GM04503 (cell line): Measurements from ENCODE around the gene WDR82.

Source experiments
- DNase-seq: peaks from one replicate; pipeline ENCODE4 v3.0.0-alpha.2; 2012; ENCODE audit warnings: low read depth

The WDR82 gene

GRCh38 chr3:52223449-52224408 is 54.7 kb downstream of the WDR82 start:
- no peak for DNase-seq

- no peak for DNase-seq
These were observed 55.9 kb downstream of the WDR82 start for GRCh38 chr3:52222319-52223221.

GRCh38 chr3:52221563-52222318 is 56.7 kb downstream of the WDR82 start:
- DNase-seq: no peak

DNA sequence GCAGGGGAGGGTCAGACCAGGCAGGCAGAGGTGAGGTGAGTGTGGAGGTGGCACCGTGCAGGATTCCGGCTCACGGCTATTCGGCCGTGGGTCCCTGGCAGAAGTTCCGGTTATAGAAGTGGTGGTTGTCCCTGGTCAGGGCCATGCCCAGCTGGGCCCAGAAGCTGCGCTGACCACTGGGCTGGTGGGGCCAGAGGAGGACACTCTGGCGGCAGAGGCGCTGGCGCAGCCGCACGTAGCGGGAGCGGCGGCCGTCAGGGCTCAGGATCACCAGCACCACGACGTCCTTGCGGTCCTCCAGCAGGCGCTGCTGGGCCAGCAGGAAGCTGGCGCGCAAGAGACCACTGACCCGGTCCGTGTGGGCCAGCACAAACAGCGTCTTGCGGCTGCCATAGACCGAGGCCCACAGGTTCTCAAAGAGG is 57.3 kb downstream of the WDR82 start:
- no peak for DNase-seq

DNA sequence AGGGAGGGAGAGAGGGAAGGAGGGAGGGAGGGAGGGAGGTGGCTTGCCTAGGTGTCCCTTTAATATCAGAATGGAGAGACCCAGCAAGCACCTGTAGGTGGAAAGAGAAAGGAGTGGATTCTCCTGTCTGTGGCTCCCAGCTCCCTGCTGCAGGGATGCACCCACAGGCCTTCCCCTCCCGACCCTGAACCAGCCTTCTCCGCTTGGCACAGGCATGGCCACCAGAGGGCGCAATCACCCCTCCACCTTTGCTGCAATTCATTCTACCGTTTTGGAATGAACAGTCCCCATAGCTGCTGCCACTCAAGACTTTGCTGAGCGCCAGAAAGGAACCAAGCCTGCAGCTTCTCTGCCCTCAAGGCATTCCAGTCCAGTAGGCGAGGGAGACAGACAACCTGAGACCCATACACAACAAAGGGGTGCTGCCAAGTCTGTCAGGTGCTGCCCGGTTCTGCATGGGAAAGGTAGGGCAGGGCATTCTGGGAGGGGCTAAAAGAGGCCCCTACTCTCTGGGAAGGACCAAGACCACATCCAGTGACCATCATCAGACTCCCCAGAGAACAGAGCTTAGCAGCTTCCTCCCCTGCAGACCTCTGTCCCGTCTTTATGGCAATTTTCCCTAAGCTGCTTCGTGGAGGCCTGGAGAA is 57.9 kb downstream of the WDR82 start:
- DNase-seq: no peak

DNA sequence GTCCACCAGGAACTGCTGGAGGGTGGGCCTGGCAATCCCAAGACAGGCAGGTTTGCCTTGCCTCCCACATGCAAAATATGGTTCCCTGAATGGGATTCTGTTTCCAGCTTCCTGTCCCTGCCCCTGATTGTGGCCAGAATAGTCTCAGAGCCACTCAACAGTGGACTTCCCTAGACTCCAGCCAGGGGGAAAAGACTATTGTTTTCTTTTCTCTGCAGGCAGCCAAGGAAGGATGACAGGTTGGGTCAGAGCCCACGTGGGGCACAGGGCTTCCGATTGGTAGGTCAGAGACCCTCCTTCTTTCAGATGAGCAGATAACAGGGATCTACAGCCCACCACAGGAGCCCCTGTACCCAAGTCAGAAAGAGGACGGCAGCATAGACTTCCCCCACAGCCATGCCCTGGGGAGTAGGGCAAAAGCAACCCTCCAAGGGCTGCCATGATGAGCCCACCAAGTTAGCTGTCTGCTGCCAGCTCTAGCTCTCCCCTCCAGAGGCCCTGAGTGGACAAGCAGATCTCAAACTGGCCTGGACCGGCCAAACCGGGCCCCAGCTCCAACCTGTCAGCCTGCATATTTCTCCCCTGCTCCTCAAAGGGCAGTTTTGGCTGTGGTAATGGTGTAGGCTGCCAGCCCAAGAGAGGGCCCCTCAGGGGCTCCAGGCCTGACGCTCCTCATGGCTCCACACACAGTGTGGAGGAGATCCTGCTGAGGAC is 59.4 kb downstream of the WDR82 start:
- no peak for DNase-seq

DNA sequence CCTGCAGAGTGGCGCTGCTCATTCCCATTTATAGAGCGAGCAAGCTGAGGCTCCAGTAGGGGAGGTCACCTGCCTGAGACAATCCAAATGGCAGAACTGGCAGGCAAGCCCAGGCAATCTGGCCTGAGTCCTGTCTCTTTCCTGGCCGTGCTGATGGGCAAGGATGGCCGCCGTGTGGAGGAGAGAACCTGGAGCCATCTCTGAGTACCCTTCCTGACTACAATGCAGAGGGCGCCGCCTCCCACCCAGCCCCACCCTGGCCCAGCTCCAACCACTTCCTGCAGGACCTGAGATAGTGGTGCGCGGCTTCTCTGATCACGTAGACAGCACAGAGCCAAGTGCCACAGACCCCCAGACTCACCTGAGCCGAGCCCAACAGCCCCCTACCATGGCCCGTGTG is 60.0 kb downstream of the WDR82 start:
- no peak for DNase-seq

DNA sequence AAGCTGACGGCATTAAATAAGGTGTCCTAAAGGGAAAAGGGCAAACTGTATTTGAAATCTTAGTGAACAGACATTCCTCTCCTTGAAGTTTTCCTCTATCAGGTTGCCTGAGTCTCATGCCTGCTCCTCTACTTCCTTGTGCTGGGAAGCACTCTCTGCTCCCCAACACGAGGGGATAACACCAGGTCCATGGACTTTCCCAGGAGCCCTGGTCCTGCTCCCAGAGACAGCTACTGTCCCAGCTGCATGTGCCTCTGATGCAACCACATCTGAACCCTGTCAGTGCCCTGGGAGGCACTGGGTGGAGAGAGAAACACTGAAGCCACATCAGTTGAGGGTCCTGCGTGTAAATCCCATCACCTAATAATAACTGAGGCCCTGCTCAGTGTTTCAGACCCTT is 60.4 kb downstream of the WDR82 start:
- no peak for DNase-seq

DNA sequence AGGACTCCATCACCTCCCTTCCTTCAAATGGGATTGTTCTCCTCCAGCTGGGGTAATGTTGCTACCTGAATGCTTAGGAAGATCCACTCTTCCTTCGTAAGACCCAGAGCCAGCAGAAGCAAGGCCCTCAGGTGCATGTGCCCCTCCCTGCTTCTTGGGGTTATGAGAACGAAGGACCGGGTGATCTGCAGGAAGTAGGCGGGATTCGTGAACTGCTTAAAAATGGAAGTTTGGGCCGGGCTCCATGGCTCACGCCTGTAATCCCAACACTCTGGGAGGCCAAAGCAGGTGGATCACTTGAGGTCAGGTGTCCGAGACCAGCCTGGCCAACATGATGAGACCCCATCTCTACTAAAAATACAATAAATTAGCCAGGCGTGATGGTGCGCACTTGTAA is 61.0 kb downstream of the WDR82 start:
- no peak for DNase-seq

DNA sequence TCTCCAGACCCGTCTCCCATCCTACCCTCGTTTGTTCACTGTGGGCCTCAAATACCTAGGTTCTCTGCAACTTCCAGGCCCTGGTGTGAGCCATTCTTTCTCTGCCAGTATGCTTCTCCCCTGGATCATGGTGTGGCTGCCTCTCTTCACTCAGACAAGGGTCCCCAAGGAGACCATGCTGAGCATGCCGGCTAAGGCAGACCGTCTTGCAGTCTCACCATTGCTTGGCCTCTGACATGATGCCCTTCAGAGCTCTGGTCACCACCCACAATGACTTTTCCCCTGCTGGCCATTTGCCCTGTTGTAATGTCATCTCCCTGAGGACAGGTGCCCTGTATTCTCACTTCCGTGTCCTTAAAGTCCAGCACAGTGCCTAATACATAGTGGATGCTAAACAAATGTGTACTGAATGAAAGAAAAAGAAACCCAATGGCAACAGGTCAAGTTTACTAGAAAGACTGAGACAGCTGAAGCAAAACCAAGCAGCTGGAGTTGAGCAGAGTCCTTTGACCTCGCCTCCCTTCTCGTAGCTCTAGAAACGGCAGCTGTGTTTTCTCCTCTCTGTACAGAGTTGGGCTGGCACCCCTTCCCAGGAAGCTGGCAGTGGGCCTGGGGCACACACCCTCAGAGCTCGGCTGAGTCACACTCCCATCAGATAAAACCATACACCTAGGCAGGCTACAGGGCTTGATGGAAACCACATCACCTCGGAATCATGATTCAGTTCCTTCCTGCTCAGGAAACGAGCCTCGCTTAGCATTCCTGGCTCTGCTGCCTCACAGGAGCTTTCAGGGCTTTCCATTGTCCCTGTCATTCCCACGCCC is 61.7 kb downstream of the WDR82 start:
- DNase-seq: no peak

DNA sequence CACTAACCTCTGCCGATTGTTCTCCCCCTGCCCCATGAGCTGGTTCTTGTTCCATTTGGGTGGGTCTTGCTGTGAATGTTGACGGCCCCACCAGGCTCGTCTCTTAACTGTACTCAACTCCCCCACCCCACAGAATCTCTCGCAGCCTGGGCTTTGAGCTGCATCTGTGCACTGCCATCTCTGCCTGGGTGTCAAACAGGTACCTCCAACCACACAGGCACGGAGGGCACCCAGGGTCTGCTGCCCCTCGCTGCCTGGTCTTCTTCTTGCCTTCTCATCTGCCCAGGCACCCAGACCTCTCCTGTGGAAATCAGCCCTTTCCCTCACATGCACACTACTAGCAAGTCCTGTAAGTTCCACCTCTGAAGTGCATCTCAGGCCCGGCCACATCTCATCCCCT is 63.1 kb downstream of the WDR82 start:
- no peak for DNase-seq

DNA sequence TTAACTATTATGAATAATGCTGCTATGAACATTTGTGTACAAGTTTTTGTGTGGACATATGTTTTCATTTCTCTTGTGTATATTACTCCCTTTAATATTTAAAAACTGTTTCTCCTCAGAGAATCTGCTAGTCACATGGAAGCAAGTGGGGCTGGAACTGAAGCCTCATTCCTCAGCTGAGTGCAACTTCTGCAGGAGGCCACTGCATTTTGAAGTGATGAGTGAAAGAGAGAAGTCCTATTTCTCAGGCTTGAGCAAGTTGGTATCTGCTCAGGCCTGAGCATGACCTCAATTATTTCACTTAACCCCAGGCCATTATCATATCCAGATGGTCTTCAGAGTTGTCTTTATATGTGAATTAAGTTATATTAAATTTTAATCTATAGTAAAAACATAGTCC is 64.5 kb downstream of the WDR82 start:
- DNase-seq: no peak

GRCh38 chr3:52213005-52213404 is 65.4 kb downstream of the WDR82 start:
- DNase-seq: no peak

- no peak for DNase-seq
These were observed 67.1 kb downstream of the WDR82 start for GRCh38 chr3:52211268-52211891.

- no peak for DNase-seq
These were observed 67.9 kb downstream of the WDR82 start for GRCh38 chr3:52210550-52211046.

- DNase-seq: no peak
These were observed 68.4 kb downstream of the WDR82 start for GRCh38 chr3:52210037-52210436.

GRCh38 chr3:52208556-52208955 is 69.9 kb downstream of the WDR82 start:
- no peak for DNase-seq

- DNase-seq: no peak
These were observed 72.6 kb downstream of the WDR82 start for GRCh38 chr3:52205727-52206372.
